Non-pigmented ciliary epithelial cell (primary cell): ENCODE measurements around the gene MUL1.

Experiments used
- DNase-seq: peaks from one replicate; pipeline ENCODE4 v3.0.0-alpha.2; 2010; ENCODE audit warnings: low read depth

Gene MUL1

GRCh38 chr1:20466273-20466672 is 41.7 kb downstream of the MUL1 start:
- DNase-seq, result no peak

GRCh38 chr1:20465187-20465586 is 42.8 kb downstream of the MUL1 start:
- no peak for DNase-seq

DNA sequence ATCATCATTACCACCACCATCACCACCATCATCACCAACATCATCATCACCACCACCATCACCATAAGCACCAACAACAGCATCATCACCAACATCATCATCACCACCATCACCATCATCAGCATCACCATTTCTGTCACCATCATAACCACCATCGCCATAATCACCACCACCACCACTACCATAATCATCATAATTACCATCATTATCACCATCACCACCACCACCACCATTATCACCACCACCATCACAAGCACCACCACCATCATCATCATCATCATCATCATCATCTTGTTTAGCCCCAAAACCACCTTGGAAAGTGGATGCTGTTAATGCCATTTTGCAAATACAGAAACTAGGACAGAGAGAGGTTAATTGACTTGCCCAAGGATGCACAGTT is 44.4 kb downstream of the MUL1 start:
- DNase-seq, result no peak

DNA sequence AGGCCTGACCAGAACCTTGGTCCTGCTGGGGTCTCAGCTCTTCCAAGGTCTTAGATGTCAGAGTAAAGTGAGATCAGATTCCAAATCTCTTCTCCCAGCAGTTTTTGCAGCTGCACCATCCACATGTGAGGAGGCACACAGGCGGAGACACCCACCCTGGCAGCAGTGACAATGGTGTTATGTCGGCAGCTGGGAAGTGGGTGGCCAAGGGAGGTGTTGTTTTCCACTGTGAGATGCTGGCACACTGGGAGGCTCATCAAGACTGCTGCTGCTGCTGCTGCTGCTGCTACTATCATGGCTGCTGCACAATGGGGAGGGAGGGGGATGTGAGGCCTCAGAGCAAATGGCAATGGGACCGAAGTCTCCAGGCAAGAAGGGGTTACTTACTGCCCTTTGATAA is 45.6 kb downstream of the MUL1 start:
- no peak for DNase-seq

DNA sequence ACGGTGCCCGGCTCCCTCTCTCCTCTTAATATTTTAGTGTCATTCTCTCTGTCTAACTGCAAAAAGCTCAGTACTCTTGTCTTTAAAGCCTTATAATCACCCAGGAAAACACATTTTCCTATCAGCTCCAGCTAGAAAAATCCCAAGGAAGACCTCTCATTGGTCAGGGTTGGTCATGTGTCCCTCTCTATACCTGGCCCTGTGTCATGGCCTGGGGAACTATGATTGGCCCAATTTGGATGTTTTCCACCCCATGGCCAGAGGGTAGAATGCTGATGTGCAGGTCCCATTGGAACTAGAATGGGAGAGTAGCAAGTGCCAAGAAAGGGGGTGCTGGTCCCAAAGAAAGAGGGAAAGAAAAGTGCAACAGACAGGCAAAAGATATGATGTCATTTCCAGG is 49.2 kb downstream of the MUL1 start:
- no peak for DNase-seq

GRCh38 chr1:20454004-20454403 is 53.9 kb downstream of the MUL1 start:
- no peak for DNase-seq

- DNase-seq, result no peak
These were observed 58.1 kb downstream of the MUL1 start for GRCh38 chr1:20449735-20450311.
